Measurements from ENCODE around the gene POM121L2.

DNA sequence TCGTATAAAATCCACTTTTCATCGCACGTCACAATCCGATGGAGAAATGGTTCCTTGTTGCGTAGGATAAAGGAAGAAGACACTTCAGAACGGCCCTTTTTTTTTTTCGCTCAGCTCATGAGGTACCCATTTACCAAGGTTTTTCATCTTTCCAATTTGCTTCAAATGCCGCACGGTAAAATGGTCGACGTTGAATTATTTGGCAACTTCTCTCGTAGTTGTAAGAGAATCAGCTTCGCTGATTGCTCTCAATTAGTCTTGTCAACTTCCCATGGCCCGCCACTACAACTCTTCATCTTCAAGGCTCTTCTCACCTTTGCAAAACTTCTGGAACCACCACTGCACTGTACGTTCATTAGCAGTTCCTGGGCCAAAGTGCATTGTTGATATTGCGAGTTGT, 28.8 kb downstream of the POM121L2 start:
- TF ChIP-seq, protein P1, sequence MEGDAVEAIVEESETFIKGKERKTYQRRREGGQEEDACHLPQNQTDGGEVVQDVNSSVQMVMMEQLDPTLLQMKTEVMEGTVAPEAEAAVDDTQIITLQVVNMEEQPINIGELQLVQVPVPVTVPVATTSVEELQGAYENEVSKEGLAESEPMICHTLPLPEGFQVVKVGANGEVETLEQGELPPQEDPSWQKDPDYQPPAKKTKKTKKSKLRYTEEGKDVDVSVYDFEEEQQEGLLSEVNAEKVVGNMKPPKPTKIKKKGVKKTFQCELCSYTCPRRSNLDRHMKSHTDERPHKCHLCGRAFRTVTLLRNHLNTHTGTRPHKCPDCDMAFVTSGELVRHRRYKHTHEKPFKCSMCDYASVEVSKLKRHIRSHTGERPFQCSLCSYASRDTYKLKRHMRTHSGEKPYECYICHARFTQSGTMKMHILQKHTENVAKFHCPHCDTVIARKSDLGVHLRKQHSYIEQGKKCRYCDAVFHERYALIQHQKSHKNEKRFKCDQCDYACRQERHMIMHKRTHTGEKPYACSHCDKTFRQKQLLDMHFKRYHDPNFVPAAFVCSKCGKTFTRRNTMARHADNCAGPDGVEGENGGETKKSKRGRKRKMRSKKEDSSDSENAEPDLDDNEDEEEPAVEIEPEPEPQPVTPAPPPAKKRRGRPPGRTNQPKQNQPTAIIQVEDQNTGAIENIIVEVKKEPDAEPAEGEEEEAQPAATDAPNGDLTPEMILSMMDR (IDR thresholded peaks at IDR 0.05) = no peak
- TF ChIP-seq POLR2AphosphoS5 (IDR thresholded peaks at IDR 0.05) (no peak), EP300 (IDR thresholded peaks at IDR 0.05) (no peak)

Data from suprapubic skin (tissue), 4 donors.